ENCODE results near the gene AVPR2. TPM values are rescaled to one million over a fixed set of nuclear protein-coding genes. Genes with fewer than 3 reads are reported as not detected.

AVPR2 gene
- total RNA-seq, 1 donor from 2014 or later: 3.1 TPM

DNA sequence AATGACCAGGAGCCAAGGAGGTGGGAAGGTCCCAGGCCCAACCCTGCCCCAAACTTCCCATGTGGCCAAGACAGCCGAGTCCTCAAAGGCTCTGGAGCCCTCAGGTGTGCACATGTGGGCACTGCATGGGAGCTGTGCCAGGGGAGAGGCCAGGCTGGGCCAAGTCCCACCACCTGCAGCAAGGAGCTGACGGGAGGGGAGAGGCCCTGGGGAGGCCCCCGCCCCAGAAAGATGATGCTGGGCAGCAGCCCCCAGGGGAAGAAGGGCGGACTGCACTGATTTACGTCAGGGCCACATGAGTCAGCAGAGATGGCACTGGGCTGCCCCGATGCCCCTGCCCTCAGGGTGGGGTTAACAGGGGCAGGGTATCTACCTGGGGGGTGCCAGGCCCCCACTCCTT lies 19.9 kb upstream of the AVPR2 start:
- H3K9me3 ChIP-seq (replicated peaks): no peaks in the 10 kb centered on the region
- DNase-seq: no peak
- H3K27me3 ChIP-seq (ENCODE audit: low read depth): peaks cover 71% of the 10 kb centered on the region
- H3K36me3 ChIP-seq: no peaks in the 10 kb centered on the region
- peaks cover 5% of the 10 kb centered on the region for H3K4me1 ChIP-seq
- H3K4me3 ChIP-seq: peak overlapping the region; percentile 48
- TF ChIP-seq, protein P1, sequence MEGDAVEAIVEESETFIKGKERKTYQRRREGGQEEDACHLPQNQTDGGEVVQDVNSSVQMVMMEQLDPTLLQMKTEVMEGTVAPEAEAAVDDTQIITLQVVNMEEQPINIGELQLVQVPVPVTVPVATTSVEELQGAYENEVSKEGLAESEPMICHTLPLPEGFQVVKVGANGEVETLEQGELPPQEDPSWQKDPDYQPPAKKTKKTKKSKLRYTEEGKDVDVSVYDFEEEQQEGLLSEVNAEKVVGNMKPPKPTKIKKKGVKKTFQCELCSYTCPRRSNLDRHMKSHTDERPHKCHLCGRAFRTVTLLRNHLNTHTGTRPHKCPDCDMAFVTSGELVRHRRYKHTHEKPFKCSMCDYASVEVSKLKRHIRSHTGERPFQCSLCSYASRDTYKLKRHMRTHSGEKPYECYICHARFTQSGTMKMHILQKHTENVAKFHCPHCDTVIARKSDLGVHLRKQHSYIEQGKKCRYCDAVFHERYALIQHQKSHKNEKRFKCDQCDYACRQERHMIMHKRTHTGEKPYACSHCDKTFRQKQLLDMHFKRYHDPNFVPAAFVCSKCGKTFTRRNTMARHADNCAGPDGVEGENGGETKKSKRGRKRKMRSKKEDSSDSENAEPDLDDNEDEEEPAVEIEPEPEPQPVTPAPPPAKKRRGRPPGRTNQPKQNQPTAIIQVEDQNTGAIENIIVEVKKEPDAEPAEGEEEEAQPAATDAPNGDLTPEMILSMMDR (IDR thresholded peaks at IDR 0.05; ENCODE audit: borderline replicate concordance): no peak
- no peak overlapping the region for H3K27ac ChIP-seq (replicated peaks)
- intact Hi-C loops (cut with micrococcal nuclease): no loop called here

- TF ChIP-seq, protein P1 (IDR thresholded peaks at IDR 0.05; ENCODE audit: borderline replicate concordance): no peak
- Histone ChIP-seq H3K9me3 (replicated peaks) (no peaks in the 10 kb centered on the region), H3K4me3 (peak overlapping the region; percentile 48), H3K36me3 (no peaks in the 10 kb centered on the region), H3K27me3 (ENCODE audit: low read depth) (peaks cover 64% of the 10 kb centered on the region), H3K4me1 (peaks cover 5% of the 10 kb centered on the region), H3K27ac (replicated peaks) (no peak overlapping the region)
- intact Hi-C loops (cut with micrococcal nuclease): no loop called here
- DNase-seq: no peak
These were observed 19.2 kb upstream of the AVPR2 start for GRCh38 chrX:153885208-153885787.

DNA sequence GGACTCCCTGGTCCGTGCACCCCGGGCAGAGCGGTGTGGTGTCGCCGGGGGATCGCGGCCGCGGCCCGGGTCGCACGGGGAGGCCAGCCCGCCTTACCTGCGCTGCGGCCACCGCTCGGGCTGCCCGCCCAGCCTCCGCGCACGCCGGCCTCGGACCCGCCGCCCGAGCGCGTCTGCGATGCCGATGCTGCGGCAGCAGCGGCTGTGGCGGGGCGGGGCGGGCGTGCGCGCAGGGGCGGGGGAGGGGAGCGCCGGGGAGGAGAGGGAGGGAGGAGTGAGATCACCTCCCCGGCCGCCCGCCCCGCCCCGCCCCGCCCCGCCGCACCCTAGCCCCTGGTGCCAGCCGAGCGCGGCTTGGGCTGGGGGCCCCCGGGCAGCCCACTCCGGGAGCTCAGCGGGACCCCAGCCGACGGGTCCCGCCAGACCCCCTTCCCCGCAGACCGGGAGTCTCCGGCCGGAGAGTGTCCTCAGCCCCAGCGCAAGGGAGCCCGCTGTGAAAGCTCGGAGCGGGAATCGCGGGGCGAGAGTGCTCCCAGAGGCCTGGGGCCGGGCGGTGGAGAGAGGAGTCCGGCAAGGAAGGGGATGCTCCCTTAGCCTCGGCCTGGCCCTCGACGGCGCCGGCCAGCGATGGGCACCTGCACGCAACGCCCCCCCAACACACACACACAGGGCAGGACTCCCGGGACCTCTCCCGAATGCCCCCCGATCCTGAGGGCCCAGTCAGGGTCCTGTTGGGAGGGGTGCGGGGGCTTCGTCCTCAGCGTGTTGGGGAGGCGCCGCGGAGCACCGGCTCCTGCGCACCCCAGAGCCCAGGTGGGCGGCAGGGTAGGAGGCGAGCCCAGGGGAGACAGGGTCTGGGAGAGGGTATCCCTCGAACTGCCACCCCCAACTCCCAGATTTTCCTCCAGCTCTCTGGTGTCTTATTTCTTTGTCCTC lies 18.2 kb upstream of the AVPR2 start, which contains the start of gene L1CAM:
L1CAM (minus strand) TSS at position 206 of the 936 bp plus-strand sequence. CDS start 10,337 bp downstream, outside the sequence.
- TF ChIP-seq, protein P1 (IDR thresholded peaks at IDR 0.05; ENCODE audit: borderline replicate concordance): no peak
- Histone ChIP-seq H3K27ac (replicated peaks) (no peak within 1 kb of the TSS), H3K9me3 (replicated peaks) (no peaks in the 10 kb centered on the region), H3K36me3 (no peaks in the 10 kb centered on the region), H3K4me1 (peaks cover 5% of the 10 kb centered on the region), H3K4me3 (peak within 1 kb of the TSS; percentile 48), H3K27me3 (ENCODE audit: low read depth) (peaks cover 57% of the 10 kb centered on the region)
- intact Hi-C loops (cut with micrococcal nuclease): no loop called here
- DNase-seq: no peak

- Histone ChIP-seq H3K4me3 (no peak overlapping the region), H3K9me3 (replicated peaks) (no peaks in the 10 kb centered on the region), H3K4me1 (peaks cover 5% of the 10 kb centered on the region), H3K27ac (replicated peaks) (no peak overlapping the region), H3K27me3 (ENCODE audit: low read depth) (peaks cover 50% of the 10 kb centered on the region), H3K36me3 (no peaks in the 10 kb centered on the region)
- intact Hi-C loops (cut with micrococcal nuclease): no loop called here
- TF ChIP-seq, protein P1 (IDR thresholded peaks at IDR 0.05; ENCODE audit: borderline replicate concordance): no peak
- DNase-seq: no peak
These were observed 17.6 kb upstream of the AVPR2 start for GRCh38 chrX:153886915-153887314.

DNA sequence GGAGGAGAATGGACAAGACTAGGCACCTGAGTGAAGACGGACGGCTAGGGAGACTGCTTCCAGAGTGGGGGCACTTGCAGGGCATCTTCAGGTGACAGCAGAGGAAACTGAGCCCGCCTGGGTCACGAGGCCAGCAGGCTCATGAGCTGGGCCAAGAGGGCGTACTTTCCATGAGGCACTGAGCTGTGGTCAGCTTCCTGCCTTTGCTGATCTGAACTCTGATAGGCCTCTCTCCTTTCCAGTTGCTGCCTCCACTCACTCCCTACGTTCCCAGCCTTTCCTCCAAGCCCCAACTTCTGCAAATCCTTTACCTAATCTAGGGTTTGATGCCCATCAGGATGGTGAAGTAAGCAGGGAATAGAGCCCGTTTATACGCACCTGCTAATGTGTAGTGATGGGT lies 17.1 kb upstream of the AVPR2 start:
- Histone ChIP-seq H3K27ac (replicated peaks) (no peak overlapping the region), H3K4me1 (peaks cover 5% of the 10 kb centered on the region), H3K27me3 (ENCODE audit: low read depth) (peaks cover 45% of the 10 kb centered on the region), H3K36me3 (no peaks in the 10 kb centered on the region), H3K4me3 (no peak overlapping the region), H3K9me3 (replicated peaks) (no peaks in the 10 kb centered on the region)
- DNase-seq: no peak
- intact Hi-C loops (cut with micrococcal nuclease): no loop called here
- TF ChIP-seq, protein P1 (IDR thresholded peaks at IDR 0.05; ENCODE audit: borderline replicate concordance): no peak

All from left ventricle myocardium inferior (tissue), 1 donor.